NCI-H2227 (cell line): ENCODE measurements around the gene RFT1.
A peak's percentile ranks its signal among the peaks of the same experiment; 100 is the strongest.

Experiments used
- DNase-seq: peaks from one replicate; lab custom pipeline; 2025; ENCODE audit not compliant: unreplicated experiment; lab: John Stamatoyannopoulos, UW

Gene RFT1

DNA sequence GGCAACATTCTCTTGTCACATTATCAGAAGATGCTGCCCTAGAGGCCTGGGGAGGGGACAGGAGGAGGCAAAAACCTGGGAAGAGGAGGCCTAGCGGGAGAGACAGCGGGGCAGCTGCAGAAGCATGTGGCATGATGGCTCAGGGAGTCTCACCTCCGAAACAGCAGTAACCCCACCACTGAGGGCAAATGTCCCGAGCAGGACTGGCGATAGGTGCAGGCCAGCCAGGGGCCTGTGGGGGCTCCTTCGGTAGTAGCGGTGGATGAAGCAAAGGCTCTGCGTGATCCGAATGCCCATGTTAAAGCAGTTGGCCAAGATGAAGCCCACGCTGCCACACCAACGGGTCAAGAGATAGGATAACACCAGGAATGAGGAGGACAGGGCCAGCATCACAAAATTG is 38.0 kb downstream of the RFT1 start:
- DNase-seq: no peak

DNA sequence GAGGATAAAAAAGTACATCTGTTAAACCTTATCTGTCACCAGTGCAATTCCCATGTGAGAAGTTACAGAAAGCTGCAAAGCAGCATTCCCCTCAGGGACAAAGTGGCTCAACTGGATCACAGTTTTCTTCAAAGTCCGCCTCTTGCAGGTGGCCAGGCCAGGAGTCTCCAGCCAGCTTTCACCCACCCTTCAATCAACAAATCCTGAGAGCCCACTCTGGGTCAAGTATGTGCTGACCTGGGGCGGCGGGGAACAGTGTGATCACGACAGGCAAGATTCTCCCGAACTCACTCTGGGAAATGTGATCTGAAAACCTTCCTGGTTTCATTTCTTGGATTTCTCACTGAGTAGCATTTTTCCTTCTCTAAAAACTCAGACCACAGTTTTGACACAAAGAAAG is 39.2 kb downstream of the RFT1 start:
- DNase-seq: no peak

DNA sequence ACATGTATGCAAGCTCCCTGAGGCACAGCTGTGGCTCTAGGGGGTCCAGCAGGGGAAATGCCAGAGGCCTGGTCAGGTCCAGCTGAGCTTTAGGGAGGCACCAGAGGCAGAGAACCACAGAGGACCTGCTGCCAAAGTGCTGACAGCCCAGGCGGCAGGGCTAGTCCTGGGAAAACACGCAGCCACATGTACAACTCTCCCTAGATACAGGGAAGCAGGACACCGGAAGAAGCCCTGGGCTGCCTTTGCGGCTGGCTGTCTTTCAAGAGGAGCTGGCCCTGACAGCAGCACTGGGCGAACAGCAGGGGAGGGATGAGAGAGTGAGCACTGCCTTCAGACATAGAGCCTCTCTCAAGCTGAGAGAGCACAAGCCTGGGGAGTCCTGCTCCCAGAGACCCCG is 40.7 kb downstream of the RFT1 start:
- no peak for DNase-seq

DNA sequence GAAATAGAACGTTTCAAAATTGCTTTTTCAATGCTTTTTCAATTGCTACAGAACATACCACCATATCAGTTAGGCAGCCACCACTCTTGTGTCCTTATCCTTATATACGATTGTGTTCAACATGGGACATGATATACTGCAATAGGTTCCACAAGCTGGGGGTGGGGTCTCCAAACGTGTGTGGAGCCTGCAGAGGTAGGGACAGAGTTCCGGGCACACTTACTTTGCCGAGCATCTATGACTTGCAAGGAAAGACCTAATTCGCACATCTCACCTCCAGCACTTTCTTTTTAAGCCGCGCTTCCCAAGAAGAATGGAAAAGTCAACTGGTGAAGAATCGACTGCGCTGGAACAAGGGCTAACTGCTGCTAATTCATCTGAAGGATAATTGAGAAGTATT is 44.8 kb downstream of the RFT1 start:
- no peak for DNase-seq

DNA sequence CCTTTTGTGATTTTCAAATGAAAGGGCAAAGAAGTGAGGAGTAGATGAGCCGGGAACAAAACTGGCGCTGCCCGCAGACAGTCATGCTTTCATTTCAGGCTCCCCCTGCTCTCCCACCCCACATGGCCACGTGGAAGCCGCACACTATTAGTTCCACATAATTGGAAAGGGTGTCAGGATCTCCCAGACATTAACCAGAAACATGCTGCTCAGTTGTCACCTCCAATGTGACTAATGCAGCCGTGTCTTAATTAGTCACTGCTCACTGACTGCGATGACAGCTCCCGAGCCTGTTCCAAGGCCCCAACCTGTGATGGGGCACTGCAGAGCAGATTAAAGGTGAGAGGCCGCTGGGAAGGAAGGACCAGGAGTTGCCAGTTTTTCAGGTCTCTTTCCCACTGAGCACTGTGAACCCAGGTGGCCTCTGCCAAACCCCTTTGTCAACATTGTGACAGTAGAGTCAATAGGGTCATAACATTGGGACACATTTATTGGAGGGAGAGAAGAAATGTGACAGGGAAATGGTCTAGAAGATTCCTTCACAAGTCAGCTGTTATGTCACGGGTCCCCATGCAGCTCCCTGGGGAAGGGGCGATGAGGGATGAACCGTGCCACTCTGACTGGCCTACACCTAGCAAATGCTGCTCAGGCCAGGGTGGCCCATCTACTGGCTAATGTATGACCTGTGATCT is 45.8 kb downstream of the RFT1 start:
- DNase-seq: no peak

DNA sequence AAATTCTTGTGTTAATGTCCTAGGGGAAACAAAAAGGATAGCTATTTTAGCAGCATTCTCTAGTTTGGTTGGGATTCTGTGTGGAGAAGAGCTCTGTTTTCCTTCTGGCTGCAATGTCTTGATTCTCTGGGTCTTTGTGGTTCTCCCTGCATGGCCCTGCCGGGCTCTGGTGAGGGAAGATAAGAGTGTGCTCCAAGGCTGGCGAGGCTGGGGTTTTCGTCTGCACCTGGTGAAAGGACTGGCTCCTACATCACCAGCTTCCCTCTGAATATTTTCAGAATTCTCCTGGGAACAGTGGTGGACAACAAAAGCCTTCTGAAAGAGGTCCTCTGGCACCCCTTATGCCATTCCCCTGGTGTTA is 46.3 kb downstream of the RFT1 start:
- DNase-seq: no peak

DNA sequence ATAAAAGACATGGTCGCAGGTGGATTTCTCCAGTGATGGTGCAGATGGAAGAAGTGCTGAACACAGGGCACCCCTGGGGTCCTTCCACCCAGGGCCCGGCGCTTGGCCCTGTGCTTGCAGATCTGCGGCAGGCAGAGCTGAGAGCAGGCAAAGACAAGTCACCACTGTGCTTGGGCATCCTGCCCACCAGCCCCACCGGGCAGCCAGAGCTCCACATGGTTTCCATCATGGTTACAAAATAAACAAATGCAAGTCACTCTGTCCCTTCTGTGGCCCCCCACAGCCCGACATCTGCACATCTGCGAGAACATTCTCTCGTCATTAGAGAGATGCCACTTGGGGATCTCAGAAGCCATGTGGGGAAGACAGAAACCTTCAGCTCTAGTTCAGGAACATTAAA is 46.7 kb downstream of the RFT1 start:
- no peak for DNase-seq

DNA sequence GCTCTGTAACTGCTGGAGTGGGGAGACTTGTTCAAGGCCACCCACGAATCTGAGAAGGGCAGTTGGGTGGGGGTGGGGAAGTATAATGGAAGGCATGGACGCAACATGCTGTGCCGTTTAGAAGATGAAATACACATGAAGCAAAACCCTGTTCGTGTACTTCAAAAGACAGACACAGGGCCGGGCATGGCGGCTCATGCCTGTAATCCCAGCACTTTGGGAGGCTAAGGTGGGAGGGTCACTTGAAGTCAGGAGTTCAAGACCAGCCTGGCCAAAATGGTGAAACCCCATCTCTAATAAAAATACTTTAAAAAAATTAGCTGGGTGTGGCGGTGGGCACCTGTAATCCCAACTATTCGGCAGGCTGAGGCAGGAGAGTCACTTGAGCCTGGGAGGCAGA is 47.5 kb downstream of the RFT1 start:
- no peak for DNase-seq

DNA sequence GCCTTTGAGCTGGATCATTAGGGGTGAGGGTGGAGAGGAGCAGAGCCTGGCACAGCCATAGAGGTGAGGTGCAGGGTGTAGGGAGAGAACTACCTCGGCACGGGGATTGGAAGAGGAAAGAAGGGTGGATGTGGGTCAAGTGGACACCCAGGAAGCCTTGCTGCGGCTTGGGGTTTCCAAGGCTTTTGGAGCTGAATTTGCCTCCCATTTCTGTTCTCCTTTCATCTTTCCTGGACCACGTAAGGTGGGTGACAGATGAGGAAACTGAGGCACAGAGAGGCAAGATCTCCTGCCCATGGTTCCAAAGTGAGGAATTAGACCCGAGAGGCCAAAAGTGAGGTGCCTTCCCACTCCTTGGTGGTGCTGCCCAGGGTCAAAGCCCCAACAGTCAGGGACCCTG is 48.9 kb downstream of the RFT1 start:
- no peak for DNase-seq

DNA sequence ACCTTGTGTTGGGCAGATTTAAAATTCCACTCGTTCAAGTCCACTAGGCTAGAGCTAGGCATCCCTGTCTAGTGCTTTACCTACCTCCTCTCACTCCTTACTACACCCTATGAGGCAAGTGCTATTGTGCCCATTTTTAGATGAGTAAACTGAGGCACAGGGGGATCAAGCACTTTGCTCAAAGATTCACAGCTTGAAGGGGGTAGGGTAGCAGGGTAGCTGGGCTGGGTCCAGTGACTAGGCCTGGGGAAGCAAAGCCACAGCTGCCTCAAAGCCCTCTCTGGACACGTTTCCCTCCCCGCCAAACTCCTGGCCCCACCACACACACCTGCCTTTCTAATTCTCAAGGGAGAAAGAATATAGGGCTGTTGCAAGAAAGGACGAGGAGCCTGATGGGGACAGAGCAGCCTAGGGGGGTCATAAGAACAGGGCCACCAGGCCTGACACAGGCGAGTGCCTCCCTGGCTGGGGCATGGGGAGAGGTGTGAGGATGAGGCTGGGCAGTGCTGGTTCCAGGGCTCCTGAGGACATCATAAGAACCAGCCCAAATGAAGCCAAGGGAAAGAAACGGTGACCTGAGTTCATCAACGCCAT is 49.5 kb downstream of the RFT1 start:
- DNase-seq: no peak

DNA sequence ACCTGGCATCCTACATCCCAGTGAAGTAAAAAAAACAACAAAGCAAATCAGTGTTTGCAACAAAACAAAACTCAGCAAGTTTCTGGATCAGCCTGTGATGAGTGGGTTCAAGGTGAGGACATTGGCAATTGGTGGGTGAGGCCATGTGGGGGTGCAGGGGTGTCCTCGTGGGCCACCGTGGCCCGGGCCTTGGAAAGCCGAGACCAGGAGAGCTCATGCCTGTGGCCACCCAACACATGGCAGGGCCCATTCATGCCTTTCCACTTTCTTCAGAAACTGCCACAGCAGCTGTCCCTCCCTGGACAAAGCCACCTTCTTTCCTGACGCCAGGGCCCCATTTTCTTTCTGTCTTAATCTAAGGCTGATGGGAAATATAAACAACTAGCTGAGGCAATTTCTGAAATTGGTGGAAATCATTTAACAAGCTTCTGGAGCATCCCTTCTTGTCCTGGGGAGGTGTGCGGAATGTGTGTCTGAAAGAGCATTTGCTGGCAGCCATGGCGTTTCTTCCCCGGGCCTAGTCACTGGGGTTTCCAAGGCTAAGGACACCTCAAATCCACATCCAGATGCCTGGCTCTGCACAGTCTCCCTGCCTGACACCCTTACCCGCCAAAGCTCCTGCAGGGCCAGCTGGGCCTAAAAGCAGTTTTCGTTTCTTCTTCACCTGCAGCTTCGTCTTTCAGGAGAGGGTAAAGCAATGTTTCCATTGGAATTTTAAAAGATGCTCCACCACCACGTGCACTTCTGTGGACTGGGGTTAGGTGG is 50.3 kb downstream of the RFT1 start:
- DNase-seq: no peak

DNA sequence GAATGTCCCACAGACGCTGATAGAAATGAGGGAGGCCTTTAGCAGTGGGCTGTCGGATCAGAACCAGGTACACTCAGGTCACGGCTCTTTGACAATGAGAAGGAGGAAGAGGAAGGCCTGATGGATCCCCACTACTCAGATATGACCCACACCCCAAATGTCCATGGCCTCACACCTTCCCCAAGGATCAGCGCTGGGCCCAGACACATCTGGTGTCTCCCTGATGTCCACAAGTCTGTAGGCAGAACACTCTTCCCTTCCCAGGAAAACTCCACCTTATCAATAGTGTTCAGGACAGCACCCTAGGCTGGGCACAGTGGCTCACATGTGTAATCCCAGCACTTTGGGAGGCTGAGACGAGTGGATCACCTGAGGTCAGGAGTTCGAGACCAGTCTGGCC is 51.1 kb downstream of the RFT1 start:
- DNase-seq: no peak

DNA sequence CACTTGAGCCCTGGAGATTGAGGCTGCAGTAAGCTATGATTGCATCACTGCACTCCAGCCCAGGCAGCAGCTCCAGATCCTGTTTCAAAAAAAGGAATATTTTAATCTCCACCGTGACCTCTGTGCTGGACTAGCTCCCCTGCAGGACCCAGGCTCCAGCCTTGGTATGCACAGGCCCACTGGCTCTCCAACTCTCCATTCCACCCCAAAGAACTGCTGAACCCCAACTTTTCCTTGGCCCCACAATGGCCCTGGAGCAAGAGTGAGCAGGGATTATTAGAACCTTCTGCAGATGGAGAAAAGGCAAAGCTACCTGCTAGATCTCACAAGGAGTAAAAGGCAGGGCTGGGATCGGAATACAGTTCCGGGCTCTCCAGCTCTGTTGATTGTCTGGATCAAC is 51.6 kb downstream of the RFT1 start:
- no peak for DNase-seq

DNA sequence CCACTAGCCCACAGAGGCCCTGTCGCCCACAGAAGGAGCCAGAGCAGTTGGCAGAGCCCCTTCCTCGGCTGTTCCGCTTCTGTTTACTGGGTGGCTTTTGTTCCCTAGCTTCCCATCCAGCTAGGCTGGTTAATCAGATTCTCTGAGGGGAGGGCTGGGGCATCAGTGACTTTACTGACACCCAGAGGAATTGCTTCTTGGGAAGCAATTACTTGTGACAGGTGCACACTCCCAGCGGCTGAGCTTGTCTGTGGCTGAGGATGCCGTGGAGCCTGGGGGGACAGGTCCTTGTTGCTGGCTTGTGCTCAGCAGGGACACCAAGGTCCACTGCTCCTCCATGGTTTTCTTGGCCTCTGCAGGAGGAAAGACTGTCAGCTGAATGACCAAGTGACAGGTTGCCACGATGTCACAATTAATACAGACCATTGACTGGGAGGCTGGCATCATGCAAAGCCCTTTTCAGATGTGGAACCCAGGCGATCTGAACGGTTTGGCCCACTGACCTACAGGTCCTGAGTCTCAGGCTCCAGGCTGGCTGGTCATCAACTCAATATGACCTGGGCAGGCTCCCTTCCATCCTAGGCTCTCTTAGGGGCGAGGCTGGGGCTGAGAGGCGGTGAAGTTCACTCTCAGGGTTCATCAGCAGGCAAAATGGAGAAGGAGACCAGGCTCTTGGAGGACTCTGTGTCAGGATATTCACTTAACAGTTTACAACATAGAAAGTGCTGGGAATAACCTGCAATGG is 52.6 kb downstream of the RFT1 start:
- no peak for DNase-seq

DNA sequence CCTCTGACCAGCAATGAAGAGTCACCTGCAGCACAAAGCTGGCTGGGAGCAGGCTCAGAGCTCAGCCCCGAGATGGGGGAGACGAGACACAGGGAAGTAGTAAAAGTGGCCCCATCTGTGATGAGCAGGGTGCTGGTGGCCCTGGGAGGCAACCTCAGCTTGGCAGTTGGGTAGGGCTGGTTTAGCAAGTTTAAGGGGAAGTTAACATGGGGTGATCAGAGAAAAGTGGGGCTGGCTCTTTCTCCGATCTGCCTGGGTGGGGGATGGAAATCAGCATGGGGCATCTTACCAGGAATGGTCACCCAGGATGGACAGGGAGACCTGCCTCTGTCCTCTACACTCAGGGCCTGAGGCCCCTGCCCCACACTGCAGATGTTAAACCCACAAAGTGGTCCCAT is 54.5 kb downstream of the RFT1 start:
- DNase-seq: no peak

DNA sequence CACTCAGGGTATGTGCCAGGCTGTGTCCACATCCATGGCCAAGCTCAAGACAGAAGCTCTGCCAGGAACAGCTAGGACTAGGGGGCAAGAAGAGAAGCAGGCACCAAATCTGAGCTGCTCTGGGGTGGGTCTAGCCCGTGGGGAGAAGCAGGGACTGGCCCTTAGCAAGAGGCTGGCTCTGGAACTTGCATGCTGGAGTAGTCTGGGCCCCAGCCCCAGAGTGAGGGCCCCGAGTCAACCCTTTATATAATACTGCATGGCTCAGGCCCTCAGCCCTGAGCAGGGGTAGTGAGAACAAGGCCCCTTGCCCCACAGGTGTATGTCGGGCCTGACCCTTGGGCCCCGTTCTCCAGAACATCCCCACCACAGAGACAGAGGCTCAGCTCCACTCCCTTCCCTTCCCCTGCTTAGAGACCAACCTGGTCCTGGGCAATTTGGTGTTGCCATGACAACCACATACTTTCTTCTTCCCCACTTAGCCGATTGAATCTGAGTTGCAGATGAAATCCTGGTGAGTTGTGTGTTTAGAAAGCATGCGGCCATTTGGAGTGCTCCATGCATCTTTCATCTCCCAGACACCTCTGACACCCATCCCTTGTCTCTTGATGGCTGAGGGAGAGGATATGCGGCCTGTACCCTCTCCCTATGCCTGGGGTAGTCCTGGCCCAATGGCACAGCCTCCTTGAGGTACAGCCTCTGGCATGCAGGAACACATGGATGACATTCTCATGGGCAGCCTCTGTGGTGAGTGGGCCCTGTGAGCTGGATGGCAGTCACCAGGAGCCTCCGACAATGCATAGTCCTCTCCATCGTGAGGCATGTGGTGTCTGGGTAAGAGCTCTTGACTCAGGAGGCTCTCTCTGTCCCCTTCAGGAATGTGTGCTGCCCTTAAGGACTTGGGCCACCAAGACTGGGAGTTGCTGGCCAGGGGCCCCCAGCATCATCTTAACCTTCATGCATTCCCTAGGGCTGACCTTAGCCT is 55.2 kb downstream of the RFT1 start:
- DNase-seq: no peak

DNA sequence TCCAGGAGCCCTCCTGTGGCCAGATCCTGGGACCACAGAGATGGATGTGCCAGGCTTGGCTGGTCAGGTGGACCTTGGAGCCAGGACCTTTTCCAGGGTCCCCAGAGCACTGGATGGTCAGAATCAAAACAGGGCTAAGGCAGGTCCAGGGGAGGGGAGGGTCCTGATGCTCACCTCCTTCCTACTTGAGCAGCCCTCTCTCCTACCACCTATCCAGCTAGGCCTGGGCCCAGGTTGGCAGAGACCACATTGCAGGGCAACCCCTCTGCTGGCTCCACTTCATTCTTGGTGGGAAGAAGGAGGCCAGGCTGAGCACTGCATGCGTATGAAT is 55.9 kb downstream of the RFT1 start:
- DNase-seq: no peak

DNA sequence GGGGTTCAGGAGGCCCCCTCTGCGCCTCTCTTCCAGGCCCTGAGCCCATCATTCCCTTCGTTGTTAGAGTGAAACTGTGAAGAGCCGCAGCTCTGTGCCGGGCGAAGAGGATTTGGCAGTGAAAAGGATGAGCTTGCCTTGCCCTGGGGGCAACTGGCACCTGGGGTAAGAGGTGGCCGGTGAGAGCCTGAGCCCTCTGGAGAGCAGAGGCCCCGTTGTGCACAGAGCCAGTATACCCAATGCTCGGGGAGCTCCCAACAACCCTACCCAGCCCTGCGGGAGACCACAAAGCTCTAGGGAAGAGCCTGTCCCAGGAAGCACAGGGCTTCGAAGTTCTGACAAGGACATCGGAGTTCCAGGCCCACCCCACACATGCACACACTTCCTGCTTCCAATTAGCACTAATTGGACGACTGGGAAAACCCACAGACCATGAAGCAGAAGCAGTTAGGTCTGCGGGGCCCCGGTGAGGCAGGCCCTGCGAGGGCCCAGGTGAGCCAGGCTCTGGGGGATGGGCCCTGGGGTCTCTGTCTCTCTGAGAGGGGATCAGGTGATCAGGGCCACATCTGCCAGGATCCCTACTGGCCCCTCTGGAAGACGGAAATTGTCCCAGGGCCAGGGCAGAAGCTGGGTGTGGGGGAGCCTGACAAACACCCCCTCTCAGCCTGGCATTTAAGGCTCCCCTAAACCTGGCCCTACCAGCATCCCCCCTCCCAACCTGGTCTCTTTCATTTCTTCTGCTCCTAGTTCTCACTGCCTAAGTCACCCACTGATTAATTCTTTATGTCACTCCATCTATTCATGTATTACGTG is 56.5 kb downstream of the RFT1 start:
- no peak for DNase-seq

DNA sequence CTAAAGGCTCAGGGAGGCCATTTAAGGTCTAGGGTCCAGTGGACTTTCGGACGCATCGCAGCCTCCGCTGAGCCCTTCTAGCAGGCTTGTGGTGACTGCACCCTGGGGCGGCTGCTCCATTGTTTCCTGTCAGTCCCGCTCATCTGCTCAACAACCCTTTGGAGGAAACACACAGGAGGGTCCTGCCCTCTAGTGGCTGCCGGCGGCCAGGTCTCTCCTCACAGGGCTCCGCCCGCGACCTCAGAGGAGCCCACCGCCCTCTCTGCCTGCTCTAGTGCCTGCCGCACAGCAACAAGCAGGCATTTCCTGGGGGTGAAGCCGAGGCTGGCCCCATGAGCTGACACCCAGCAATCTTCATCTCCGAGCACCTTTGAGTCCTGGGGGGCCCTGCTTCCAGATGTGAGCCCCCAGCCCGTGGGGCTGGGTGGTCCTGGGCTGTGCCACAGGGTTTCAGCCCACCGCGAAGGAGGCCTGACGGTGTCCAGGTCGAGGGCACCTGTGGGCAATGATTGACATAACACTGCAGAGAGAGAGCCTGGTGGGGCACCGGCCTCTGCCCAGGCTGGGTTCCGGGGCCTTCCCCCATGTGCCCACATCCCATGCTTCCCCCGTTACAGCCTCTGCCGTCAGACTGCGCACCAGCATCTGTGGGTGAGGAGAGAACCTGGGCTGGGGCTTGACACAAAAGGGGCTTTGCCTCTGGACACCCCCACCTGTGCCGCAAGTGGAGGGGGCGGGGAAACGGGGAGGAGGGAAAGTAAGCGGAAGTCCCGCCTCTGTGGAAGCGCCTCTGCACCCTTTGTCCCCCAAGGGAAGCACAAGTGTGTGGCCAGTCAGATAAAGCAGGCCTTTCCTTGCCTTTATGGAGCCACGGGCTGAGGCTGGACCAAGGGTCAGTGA is 57.3 kb downstream of the RFT1 start:
- peak; percentile 55 for DNase-seq
